GM12801 (cell line): Measurements from ENCODE around the gene ADAM17.

Source experiments
- TF ChIP-seq, protein P1 (sequence below): IDR thresholded peaks from one replicate; pipeline ENCODE4 v1.5.1; 2011; ENCODE audit warnings: control low read depth; ENCODE audit not compliant: insufficient read length; ENCODE audit errors: extremely low read depth

Gene ADAM17

GRCh38 chr2:9508931-9509330 is 46.7 kb downstream of the ADAM17 start:
- TF ChIP-seq, protein P1, sequence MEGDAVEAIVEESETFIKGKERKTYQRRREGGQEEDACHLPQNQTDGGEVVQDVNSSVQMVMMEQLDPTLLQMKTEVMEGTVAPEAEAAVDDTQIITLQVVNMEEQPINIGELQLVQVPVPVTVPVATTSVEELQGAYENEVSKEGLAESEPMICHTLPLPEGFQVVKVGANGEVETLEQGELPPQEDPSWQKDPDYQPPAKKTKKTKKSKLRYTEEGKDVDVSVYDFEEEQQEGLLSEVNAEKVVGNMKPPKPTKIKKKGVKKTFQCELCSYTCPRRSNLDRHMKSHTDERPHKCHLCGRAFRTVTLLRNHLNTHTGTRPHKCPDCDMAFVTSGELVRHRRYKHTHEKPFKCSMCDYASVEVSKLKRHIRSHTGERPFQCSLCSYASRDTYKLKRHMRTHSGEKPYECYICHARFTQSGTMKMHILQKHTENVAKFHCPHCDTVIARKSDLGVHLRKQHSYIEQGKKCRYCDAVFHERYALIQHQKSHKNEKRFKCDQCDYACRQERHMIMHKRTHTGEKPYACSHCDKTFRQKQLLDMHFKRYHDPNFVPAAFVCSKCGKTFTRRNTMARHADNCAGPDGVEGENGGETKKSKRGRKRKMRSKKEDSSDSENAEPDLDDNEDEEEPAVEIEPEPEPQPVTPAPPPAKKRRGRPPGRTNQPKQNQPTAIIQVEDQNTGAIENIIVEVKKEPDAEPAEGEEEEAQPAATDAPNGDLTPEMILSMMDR = no peak

GRCh38 chr2:9498210-9498609 is 57.4 kb downstream of the ADAM17 start:
- TF ChIP-seq, protein P1 = no peak

DNA sequence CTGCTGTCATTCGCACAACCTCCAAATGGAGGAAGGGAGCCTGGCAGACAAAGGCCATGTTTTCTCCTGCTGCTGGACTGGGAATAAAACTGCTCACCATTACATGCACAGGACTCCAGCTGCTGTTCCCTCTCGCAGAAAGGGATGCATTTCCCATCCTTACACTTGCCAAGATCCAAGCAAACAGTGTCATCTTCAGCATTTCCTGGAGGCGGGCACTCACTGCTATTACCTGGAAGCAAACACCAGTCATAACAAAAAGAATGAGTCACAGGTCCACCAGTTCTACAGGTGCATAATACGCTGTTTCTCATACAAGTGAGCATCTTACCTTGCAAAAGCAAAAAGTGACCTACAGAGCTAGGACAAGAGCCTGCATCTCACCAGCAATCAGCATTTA is 58.6 kb downstream of the ADAM17 start:
- TF ChIP-seq, protein P1 = no peak

- TF ChIP-seq, protein P1 = no peak
These were observed 61.5 kb downstream of the ADAM17 start for GRCh38 chr2:9494081-9494480.

- TF ChIP-seq, protein P1 = no peak
These were observed 62.2 kb downstream of the ADAM17 start for GRCh38 chr2:9493478-9493877.

- TF ChIP-seq, protein P1 = no peak
These were observed 62.7 kb downstream of the ADAM17 start for GRCh38 chr2:9492927-9493326.

DNA sequence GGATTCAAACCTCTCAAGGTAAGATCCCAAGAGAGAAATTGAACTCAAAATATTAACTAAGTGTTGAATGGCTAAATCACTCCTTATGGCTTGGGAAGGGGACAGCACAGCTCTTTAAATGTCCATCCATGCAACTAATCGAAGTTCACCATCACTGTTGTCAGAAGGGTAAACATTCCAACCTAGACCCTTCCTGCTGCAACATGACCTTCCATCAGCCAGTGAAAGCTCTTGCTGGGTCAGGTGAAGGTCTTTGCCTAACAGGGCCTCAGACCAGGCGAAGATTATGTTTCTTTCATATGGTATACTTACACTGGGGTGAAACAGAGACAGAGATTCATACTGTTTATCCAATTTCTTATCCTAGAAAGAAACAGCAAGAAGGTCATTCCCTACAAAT is 64.8 kb downstream of the ADAM17 start:
- TF ChIP-seq, protein P1 = no peak
